Activated naive CD4-positive, alpha-beta T cell treated with anti-CD3 and anti-CD28 coated beads, Interleukin-2, amount 50 U/mL, for 72 hours (primary cell): ENCODE results near the gene FNBP1. TPM values are rescaled to one million over a fixed set of nuclear protein-coding genes. Genes with fewer than 3 reads are reported as not detected.
"Not testable (repeated sequence)": the region's sequence is repeated elsewhere in the genome, so short reads cannot be mapped to it uniquely, and the experiment has no call there.

ENCODE experiments used
- ATAC-seq, 2 donors: fragments of 150-1000 bp; cut with Tn5 transposase; 2 replicates each; pipeline ENCODE4 v1.10.0; 2021; ENCODE audit warnings: mild to moderate bottlenecking in 2 of 2, moderate library complexity in 2 of 2
- DNase-seq, 2 donors: peaks; one replicate each; pipeline ENCODE4 v3.0.0; 2021 to 2022; ENCODE audit warnings: low spot score in 2 of 2
- H3K27ac Mint-ChIP-seq, 2 donors: one replicate each; pipeline ENCODE4 v1.8.0; 2022; ENCODE audit warnings: mild to moderate bottlenecking in 2 of 2, mixed read lengths in 2 of 2
- H3K36me3 Mint-ChIP-seq, 2 donors: one replicate each; pipeline ENCODE4 v1.8.0; 2022; ENCODE audit warnings: mixed read lengths in 2 of 2
- H3K9me3 Mint-ChIP-seq, 2 donors: one replicate each; pipeline ENCODE4 v1.8.0; 2022; ENCODE audit warnings: mixed read lengths in 2 of 2
- total RNA-seq, 2 donors: library from RNA; stranded (reverse); gene quantifications; one replicate each; pipeline ENCODE4 v1.2.3, GENCODE V29; 2022

Gene FNBP1
- total RNA-seq, 2 donors from 2014 or later: 183 to 199 TPM

DNA sequence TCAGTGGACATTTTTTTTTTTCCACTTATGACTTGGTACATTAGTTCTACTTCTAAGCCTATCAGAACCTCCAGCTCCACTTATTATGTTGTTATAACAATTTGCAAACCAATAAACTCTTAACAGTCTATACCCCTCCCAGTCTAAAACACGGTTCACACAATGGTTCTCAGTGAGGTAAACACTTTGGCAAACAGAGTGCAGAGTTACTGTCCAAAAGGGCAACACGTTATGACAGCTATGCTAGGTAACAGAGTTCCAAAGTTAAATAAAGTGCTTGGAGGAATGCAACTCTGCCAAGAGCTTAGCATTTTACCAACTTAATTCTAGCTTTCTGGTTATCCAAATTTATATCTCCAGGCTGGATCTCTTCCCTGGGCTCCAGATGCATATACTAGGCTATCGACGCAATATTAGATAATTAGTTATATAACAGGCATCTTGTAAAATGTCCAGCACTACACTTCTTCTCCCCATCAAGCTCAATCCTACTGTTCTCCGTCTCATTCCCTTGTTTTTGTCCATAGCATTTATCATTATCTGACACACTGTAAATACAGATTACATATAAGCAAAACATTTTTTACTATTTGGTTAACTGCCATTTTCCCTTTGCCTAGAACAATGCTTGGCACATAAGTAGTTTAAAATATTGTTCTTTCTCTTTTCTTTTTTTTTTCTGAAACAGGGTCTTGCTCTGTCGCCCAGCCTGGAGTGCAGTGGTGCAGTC is 14.3 kb downstream of the FNBP1 start:
- H3K9me3 Mint-ChIP-seq: no peaks in the 10 kb centered on the region
- DNase-seq (no peak), ATAC-seq (no peak)
- peaks cover 0 to 30% of the 10 kb centered on the region in 2 donors for H3K36me3 Mint-ChIP-seq
- H3K27ac Mint-ChIP-seq: peak overlapping the region; percentile 86 to 98

DNA sequence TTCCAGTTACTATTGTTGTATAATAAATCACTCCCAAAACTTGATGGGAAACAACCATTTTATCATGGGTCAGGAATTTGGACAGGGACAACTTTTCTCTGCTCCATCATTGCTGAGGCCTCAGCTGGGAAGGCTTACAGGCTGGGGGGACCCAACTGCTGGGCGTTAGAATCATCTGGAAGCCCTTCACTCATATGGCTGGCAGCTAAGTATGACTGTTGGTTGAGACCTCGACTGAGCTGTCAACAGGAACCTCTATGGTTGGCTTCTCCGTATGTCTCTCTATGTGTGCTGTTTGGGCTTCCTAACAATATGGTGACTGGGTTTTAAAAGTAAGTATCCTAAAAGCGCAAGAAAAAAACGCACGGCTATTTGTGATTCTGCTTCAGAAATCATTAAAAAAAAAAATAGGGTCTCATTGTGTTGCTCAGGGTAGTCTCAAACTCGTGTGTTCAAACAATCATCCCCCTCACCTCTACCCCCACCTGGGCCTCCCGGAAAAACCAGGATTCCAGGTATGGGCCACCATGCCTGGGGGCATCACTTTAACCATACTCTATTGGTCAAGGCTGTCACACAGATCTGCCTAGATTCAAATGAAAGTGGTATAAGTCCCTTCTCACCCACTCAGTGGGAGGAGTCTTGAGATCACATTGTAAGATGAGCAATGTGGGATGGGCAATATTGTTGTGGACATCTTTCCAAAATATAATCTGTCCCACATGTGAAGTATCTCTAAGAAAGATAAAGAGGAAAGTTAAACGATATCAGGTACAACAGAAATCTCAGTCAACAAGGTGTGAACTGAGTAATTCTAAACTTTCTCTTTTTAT is 15.2 kb downstream of the FNBP1 start:
- H3K27ac Mint-ChIP-seq: peak overlapping the region; percentile 86 to 98
- ATAC-seq: peak in 1 of 2 donors; percentile 5
- no peak for DNase-seq
- peaks cover 0 to 31% of the 10 kb centered on the region in 2 donors for H3K36me3 Mint-ChIP-seq
- H3K9me3 Mint-ChIP-seq: no peaks in the 10 kb centered on the region

DNA sequence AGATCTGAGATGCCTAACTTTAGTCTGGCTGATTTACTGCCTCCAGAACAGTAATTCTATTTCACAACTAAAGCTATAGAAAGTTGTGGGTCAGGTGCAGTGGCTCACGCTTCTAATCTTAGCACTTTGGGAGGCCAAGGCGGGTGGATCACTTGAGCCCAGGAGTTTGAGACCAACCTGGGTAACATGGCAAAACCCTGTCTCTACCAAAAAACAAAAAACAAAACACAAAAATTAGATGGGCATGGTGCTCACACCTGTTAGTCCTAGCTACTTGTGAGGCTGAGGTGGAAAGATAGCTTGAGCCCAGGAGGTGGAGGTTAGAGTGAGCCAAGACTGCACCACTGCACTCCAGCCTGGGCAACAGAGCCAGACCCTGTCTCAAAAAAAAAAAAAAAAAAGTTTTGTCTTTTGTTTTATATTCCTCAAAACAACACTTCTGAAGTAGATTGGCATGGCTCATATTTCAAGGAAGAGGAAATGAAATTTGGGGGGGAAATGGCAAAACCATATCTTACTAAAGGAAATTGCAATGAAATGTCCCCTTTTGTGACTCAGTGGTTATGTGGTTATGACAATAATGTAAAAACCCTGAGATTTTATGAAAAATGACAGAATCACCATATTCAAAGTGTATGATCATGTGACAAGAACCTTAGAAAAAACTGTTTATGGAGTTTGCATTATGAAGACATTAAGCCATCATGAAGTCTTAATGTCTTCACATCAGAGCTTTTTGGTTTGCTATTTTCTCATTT is 16.2 kb downstream of the FNBP1 start:
- DNase-seq (no peak), ATAC-seq (peak; percentile 2 to 26)
- H3K36me3 Mint-ChIP-seq: peaks cover 0 to 36% of the 10 kb centered on the region in 2 donors
- peak overlapping the region; percentile 86 to 98 for H3K27ac Mint-ChIP-seq
- H3K9me3 Mint-ChIP-seq: no peaks in the 10 kb centered on the region

DNA sequence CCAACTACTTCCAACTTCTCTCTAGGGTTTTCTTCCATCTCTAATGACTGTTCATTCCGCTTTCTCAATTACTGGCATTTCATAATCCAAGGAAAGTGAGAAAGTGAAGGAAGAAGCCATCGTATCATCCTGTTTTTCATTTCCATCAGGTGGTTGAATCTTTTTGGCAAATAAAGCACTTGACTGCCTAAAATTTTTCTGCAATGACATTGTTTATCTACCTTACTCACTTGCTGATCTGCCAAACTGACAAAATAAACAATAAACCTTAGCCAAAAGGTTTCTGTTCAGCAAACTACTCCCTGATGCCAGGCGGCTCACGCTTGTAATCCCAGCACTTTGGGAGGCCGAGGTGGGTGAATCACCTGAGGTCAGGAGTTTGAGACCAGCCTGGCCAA is 18.4 kb downstream of the FNBP1 start:
- peaks cover 0 to 50% of the 10 kb centered on the region in 2 donors for H3K36me3 Mint-ChIP-seq
- no peaks in the 10 kb centered on the region for H3K9me3 Mint-ChIP-seq
- ATAC-seq: no peak
- H3K27ac Mint-ChIP-seq: peak overlapping the region in 1 of 2 donors; percentile 86
- no peak for DNase-seq

DNA sequence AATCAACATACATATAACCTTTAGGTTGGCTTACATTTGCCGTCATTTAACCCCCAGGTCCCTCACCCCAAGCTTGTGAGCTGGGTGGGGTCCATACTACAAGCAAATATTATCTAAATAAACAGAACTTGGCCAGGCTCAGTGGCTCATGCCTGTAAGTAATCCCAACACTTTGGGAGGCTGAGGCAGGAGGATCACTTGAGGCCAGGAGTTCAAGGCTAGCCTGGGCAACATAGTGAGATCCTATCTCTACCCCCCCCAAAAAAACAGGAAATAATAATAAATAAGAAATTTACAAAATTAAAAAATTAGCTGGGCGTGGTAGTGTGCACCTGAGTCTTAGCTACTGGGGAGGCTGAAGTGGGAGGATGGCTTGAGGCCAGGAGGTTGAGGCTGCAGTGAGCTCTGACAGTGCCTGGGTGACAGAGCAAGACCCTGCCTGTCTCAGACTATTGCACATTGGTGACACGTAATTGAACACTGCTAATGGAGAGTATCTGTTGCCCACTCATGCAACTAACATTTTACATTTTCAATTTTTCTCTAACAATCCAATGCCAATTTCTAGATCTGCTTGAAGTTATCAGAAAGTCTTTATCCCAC is 18.9 kb downstream of the FNBP1 start:
- Mint-ChIP-seq H3K36me3 (peaks cover 0 to 53% of the 10 kb centered on the region in 2 donors), H3K9me3 (no peaks in the 10 kb centered on the region), H3K27ac (peak overlapping the region; percentile 86 to 93)
- DNase-seq (no peak), ATAC-seq (no peak)

DNA sequence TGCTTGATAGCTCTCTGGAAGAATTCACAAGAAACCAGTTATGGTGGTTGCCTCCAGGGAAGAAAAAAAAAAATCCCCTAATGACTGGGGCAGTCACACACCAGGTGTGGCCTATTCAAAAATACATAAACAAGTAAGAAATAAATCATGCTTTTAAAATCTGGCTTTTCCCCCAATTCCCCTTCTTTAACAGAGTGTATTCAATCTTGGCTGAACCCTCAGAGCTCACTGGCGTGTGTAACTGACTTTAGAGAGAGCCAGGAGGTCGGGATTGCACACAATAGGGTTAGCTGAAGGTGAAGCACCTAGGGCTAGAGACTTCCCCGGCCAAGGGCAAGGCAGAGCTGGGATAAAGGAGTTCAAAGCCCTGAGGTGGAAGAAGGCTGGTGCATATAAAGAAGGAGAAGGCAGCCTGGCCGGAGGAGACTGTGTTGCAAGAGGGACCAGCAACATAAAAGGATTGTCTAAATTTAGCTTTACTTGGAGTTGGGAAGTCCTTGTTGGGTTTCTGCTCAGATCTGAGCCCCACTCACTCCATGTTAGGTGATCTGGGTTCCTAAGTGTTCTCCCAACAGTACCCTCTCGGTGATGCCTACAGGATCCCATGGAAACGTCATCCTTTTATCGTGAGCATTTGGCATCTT is 19.7 kb downstream of the FNBP1 start:
- Mint-ChIP-seq H3K36me3 (peaks cover 0 to 49% of the 10 kb centered on the region in 2 donors), H3K27ac (peak overlapping the region; percentile 86 to 93), H3K9me3 (no peaks in the 10 kb centered on the region)
- ATAC-seq (peak; percentile 50 to 65), DNase-seq (no peak)

DNA sequence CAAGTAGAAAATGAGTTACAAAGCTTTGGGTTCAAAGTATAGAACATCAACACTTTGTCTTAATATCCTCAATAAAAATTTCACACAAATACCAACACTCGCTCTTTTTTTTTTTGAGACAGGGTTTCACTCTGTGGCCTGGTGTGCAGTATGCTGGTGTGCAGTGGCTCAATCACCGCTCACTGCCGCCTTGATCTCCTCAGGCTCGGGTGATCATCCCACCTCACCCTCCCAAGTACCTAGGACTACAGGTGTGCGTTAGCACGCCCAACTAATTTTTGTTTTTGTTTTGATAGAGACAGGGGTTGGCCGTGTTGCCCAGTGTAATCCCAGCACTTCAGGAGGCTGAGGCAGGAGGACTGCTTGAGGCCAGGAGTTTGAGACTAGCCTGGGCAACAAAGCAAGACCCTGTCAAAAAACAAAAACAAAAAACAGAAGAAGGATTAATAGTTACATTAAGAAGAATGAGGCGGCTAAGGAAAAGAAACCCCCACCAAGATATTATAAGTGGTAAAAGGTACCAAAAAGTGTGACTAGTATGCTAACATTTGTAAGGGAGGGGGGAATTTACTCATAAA is 20.3 kb downstream of the FNBP1 start:
- Mint-ChIP-seq H3K36me3 (peaks cover 0 to 43% of the 10 kb centered on the region in 2 donors), H3K27ac (peak overlapping the region; percentile 76 to 86), H3K9me3 (no peaks in the 10 kb centered on the region)
- no peak for ATAC-seq
- no peak for DNase-seq

DNA sequence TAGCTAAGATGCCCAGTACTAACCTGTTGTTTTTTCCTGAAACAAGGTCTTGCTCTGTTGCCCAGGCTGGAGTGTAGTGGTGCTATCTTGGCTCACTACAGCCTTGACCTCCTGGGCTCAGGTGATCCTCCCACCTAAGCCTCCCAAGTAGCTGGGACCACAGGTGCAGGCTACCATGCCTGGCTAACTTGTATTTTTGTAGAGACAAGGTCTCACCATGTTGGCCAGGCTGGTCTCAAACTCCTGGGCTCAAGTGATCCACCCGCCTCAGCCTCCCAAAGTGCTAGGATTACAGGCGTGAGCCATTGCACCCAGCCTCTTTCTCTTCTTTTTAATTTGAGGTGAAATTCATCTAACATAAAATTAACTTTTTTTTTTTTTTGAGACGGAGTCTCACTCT is 21.1 kb downstream of the FNBP1 start:
- not testable (repeated sequence) for ATAC-seq, H3K9me3 Mint-ChIP-seq, DNase-seq
- H3K36me3 Mint-ChIP-seq: peaks cover 0 to 45% of the 10 kb centered on the region in 2 donors
- peak overlapping the region; percentile 76 to 86 for H3K27ac Mint-ChIP-seq

DNA sequence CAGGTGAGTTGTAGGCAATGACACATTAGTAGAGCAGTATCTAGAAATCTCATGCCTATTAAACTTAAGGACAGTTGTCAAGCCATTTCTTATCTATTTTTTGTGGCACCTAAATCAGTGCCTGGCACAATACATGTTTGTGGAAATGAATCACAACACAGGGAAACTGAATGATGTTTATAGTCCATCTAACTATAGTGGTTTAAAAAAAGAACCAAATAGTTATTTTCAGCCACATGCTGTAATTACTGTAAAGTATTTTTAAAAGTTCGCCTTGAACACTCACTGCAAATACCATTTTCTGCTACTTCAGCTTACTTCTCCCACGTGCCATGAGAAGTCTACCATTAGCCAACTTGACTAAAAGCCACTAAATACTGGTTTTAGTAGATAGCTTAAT is 21.9 kb downstream of the FNBP1 start:
- no peaks in the 10 kb centered on the region for H3K9me3 Mint-ChIP-seq
- no peak for ATAC-seq
- no peak for DNase-seq
- peak overlapping the region; percentile 86 to 98 for H3K27ac Mint-ChIP-seq
- H3K36me3 Mint-ChIP-seq: peaks cover 0 to 45% of the 10 kb centered on the region in 2 donors

DNA sequence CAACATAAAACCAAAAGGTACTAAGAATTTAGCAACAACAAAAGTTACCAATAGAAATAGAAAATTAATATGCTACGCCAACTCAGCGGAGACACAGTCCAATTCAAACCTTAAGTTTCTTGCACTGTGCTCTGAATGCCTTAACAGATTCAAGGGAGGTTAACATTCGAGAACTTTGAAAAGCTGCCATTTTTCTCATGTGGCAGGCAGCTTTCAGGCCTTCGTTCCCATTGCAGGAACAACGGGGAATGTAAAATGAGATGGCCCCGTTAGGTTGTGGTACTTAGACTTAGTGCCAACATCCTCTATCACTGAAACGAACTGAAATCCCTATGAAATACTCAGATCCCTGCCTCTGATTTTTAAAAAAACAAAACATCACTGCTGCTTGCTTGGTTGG is 22.4 kb downstream of the FNBP1 start:
- H3K36me3 Mint-ChIP-seq: peaks cover 0 to 45% of the 10 kb centered on the region in 2 donors
- no peak for DNase-seq
- H3K27ac Mint-ChIP-seq: peak overlapping the region; percentile 86 to 98
- H3K9me3 Mint-ChIP-seq: no peaks in the 10 kb centered on the region
- no peak for ATAC-seq

DNA sequence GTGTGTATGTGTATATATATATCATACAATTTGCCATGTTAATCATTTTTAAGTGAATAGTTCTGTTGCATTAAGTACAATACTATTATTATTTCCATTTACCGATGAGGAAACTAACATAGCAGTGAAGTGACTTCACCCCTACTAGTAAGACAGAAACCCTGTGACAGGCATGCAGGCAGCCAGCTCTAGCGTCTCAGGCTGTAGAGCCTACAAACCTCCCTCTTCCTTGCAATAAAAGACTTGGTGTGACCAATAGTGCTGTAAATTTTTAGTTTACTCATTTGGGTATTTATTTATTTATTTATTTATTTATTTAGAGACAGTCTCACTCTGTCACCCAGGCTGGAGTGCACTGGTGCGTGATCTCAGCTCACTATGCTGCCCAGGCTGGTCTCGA is 24.7 kb downstream of the FNBP1 start:
- DNase-seq: no peak
- ATAC-seq: no peak
- H3K36me3 Mint-ChIP-seq: peaks cover 0 to 47% of the 10 kb centered on the region in 2 donors
- no peaks in the 10 kb centered on the region for H3K9me3 Mint-ChIP-seq
- peak overlapping the region; percentile 95 to 98 for H3K27ac Mint-ChIP-seq

DNA sequence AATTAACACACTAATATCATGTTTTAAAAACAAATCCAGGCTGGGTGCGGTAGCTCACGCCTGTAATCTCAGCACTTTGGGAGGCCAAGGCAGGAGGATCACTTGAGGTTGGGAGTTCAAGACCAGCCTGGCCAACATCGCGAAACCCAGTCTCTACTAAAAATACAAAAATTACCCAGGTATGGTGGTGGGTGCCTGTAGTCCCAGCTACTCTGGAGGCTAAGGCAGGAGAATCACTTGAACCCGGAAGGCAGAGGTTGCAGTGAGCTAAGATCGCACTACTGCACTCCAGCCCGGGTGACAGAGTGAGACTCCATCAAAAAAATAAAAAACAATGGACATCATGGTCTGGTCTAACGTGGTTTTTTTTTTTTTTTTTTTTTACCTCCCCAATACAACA is 25.5 kb downstream of the FNBP1 start:
- not testable (repeated sequence) for H3K9me3 Mint-ChIP-seq, ATAC-seq, DNase-seq
- Mint-ChIP-seq H3K36me3 (peaks cover 0 to 49% of the 10 kb centered on the region in 2 donors), H3K27ac (peak overlapping the region; percentile 95 to 98)

DNA sequence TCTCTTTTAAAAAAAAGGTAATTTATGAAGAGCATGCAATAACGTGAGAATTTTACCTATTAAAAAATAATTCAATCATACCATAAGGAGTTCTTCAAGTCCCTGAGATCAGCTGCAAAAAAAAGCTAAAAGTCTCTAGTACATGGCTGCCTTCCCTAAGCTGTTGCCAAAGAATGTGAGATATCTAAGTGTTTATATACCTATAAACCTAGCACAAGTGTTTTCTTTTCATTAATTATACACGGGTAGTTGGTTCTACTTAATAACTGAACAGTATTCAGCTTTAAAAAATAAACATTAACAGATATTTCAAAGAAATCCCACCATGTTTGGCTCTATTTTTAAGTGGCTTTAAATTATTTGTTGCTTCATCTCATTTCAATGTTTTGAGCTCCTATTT is 25.9 kb downstream of the FNBP1 start:
- no peaks in the 10 kb centered on the region for H3K9me3 Mint-ChIP-seq
- no peak for ATAC-seq
- peaks cover 3 to 47% of the 10 kb centered on the region in 2 donors for H3K36me3 Mint-ChIP-seq
- H3K27ac Mint-ChIP-seq: peak overlapping the region; percentile 95 to 98
- DNase-seq: no peak

DNA sequence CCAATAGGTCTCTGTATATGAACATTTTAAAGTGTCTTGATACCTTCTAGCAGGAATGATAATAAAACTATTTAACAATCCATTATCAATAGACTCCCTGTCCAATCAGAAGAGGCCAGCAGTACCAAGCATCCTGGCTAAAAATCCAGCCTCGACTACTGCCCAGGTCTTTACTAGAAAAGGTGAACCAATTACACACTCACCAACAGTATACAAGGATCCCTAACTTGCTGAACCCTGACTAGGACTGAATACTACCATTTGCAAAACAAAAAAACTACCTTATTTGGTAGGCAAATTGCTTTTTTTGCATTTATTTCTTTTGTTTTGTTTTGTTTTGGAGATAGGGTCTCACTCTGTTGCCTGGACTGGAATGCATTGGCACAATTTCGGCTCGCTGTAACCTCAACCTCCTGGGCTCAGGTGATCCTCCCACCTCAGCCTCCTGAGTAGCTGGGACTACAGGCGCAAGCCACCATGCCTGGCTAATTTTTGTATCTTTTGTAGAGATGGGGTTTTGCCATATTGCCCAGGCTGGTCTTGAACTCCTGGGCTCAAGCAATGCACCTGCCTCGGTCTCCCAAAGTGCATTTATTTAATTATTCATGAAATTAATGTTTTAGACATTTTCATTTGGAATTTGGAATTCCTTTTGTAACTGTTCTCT is 27.5 kb downstream of the FNBP1 start:
- ATAC-seq (no peak), DNase-seq (no peak)
- H3K9me3 Mint-ChIP-seq: peaks cover 0 to 3% of the 10 kb centered on the region in 2 donors
- H3K27ac Mint-ChIP-seq: peak overlapping the region in 1 of 2 donors; percentile 98
- H3K36me3 Mint-ChIP-seq: peaks cover 11 to 51% of the 10 kb centered on the region in 2 donors

DNA sequence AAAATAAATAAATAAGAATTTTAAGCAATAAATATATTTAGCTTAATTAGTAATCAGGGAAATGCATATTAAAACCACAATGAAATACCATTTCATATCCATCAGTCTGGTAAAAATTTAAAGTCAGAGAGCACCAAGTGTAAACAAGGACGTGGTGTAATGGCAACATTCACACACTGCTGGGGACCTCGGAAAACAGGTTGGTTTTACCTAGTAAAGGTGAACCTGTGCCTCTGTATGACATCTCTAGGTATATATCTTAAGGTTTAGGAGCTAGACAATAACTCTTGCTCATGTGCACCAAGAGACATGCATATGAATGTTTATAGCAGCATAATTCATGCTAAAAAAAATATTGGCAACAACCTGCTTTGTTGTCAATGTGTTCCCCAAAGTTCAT is 29.7 kb downstream of the FNBP1 start:
- Mint-ChIP-seq H3K9me3 (peaks cover 0 to 3% of the 10 kb centered on the region in 2 donors), H3K27ac (no peak overlapping the region), H3K36me3 (peaks cover 15 to 49% of the 10 kb centered on the region in 2 donors)
- ATAC-seq (no peak), DNase-seq (no peak)
